OCI-LY3 (cell line): ENCODE data around the gene TRPC4AP.
A peak's percentile ranks its signal among the peaks of the same experiment; 100 is the strongest.

ENCODE experiments used
- H2AFZ ChIP-seq: fragments of 200-600, 300-600 bp; shearing (Covaris generic); 2 replicates; pipeline ENCODE4 v1.6.0; 2014; ENCODE audit warnings: antibody characterized with exemption, low read depth, low read length
- H3K27ac ChIP-seq: fragments of 200-600, 300-600 bp; sonication (generic); 2 replicates; pipeline ENCODE4 v1.5.1; 2014; ENCODE audit warnings: mild to moderate bottlenecking, low read length, moderate library complexity, mixed read lengths
- H3K27me3 ChIP-seq: fragments of 200-600, 300-600 bp; sonication (generic); 2 replicates; pipeline ENCODE4 v1.6.1; 2014; ENCODE audit warnings: low read depth, low read length, mixed read lengths
- H3K36me3 ChIP-seq: fragments of 200-600, 300-600 bp; sonication (generic); replicated peaks from 2 replicates; pipeline ENCODE3; 2014; ENCODE audit warnings: low read depth, low read length, mixed read lengths
- H3K4me1 ChIP-seq: fragments of 300-600, 200-600 bp; sonication (generic); 2 replicates; pipeline ENCODE4 v1.6.1; 2014; ENCODE audit warnings: low read length, mixed read lengths
- H3K4me2 ChIP-seq: fragments of 200-600, 300-600 bp; sonication (generic); 2 replicates; pipeline ENCODE4 v1.6.1; 2014; ENCODE audit warnings: low read length, mixed read lengths
- H3K4me3 ChIP-seq: fragments of 300-600, 200-600 bp; sonication (generic); 2 replicates; pipeline ENCODE4 v1.5.1; 2014; ENCODE audit warnings: antibody characterized with exemption, mild to moderate bottlenecking, low read length, moderate library complexity
- H3K79me2 ChIP-seq: fragments of 300-600, 200-600 bp; shearing (Covaris generic); 2 replicates; pipeline ENCODE4 v1.6.1; 2014; ENCODE audit warnings: mild to moderate bottlenecking, low read length, mixed read lengths
- H3K9ac ChIP-seq: fragments of 300-600, 200-600 bp; shearing (Covaris generic); 2 replicates; pipeline ENCODE4 v1.6.0; 2014; ENCODE audit warnings: mild to moderate bottlenecking, low read length, moderate library complexity
- H3K9me3 ChIP-seq: fragments of 200-600, 300-600 bp; shearing (Covaris generic); 2 replicates; pipeline ENCODE4 v1.6.1; 2014; ENCODE audit warnings: low read length, mixed read lengths; ENCODE audit not compliant: insufficient read depth
- H4K20me1 ChIP-seq: fragments of 200-600, 300-600 bp; sonication (generic); 2 replicates; pipeline ENCODE4 v1.6.1; 2016; ENCODE audit warnings: low read length, mixed read lengths; ENCODE audit not compliant: insufficient read depth
- EZH2phosphoT487 ChIP-seq: fragments of 200-600 bp; shearing (Covaris generic); IDR thresholded peaks from 2 replicates; pipeline ENCODE4 v1.6.1; 2018; ENCODE audit warnings: antibody characterized with exemption, mixed run types, low read depth
- TF ChIP-seq, protein P1 (sequence below): fragments of 200-600, 300-600 bp; sonication (generic); IDR thresholded peaks from 2 replicates; pipeline ENCODE4 v1.5.1; 2014; ENCODE audit warnings: antibody characterized with exemption, low read length, low read depth

Gene TRPC4AP, protein sequence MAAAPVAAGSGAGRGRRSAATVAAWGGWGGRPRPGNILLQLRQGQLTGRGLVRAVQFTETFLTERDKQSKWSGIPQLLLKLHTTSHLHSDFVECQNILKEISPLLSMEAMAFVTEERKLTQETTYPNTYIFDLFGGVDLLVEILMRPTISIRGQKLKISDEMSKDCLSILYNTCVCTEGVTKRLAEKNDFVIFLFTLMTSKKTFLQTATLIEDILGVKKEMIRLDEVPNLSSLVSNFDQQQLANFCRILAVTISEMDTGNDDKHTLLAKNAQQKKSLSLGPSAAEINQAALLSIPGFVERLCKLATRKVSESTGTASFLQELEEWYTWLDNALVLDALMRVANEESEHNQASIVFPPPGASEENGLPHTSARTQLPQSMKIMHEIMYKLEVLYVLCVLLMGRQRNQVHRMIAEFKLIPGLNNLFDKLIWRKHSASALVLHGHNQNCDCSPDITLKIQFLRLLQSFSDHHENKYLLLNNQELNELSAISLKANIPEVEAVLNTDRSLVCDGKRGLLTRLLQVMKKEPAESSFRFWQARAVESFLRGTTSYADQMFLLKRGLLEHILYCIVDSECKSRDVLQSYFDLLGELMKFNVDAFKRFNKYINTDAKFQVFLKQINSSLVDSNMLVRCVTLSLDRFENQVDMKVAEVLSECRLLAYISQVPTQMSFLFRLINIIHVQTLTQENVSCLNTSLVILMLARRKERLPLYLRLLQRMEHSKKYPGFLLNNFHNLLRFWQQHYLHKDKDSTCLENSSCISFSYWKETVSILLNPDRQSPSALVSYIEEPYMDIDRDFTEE

DNA sequence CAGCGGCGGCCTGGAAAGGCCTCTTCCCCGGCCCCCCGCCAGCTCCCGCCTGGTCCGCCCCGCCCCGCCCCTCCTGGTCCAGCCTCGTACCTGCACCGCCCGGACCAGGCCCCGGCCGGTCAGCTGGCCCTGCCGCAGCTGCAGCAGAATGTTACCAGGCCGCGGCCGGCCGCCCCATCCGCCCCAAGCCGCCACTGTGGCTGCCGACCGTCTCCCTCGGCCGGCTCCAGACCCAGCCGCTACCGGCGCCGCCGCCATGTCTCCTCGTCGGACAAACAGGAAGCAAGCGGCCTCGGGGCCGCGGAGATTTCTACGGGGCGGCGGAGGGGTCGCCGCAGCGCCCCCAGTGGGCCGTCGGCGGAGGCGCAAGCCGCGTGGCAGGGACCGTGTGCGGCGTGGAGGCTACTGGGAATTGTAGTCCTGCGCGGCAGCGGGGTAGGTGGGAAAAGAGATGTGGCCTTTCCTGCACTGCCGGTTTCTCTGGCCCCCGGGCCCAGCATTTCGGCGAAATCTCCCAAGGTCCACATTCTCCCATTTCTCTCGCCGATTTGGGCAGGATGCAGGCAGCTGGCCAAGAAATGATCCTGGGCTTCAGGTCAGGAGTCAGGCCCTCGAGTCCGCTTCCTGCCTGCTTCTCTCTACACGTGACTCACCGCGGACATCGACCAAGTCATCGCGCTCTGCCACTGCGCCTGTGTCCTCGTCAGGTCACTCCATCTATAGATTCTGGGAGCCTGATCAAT, at the start of gene TRPC4AP:
TSS of gene TRPC4AP (minus strand) at position 284 of the 743 bp plus-strand sequence. CDS start at position 258, 26 bp downstream.
- peak within 1 kb of the TSS; percentile 79 for H3K9ac ChIP-seq
- H3K27ac ChIP-seq = peak within 1 kb of the TSS; percentile 37
- peaks cover 16% of the 10 kb centered on the region for H3K4me1 ChIP-seq
- peak within 1 kb of the TSS; percentile 99 for H3K4me2 ChIP-seq
- peaks cover 27% of the 10 kb centered on the region for H4K20me1 ChIP-seq
- peaks cover 47% of the 10 kb centered on the region for H3K79me2 ChIP-seq
- H3K27me3 ChIP-seq = no peaks in the 10 kb centered on the region
- peak within 1 kb of the TSS; percentile 82 for H2AFZ ChIP-seq
- peaks cover 2% of the 10 kb centered on the region for H3K36me3 ChIP-seq
- TF ChIP-seq EZH2phosphoT487 = no peak
- TF ChIP-seq, protein P1, sequence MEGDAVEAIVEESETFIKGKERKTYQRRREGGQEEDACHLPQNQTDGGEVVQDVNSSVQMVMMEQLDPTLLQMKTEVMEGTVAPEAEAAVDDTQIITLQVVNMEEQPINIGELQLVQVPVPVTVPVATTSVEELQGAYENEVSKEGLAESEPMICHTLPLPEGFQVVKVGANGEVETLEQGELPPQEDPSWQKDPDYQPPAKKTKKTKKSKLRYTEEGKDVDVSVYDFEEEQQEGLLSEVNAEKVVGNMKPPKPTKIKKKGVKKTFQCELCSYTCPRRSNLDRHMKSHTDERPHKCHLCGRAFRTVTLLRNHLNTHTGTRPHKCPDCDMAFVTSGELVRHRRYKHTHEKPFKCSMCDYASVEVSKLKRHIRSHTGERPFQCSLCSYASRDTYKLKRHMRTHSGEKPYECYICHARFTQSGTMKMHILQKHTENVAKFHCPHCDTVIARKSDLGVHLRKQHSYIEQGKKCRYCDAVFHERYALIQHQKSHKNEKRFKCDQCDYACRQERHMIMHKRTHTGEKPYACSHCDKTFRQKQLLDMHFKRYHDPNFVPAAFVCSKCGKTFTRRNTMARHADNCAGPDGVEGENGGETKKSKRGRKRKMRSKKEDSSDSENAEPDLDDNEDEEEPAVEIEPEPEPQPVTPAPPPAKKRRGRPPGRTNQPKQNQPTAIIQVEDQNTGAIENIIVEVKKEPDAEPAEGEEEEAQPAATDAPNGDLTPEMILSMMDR = peak; percentile 91
- H3K4me3 ChIP-seq = peak within 1 kb of the TSS; percentile 88
- H3K9me3 ChIP-seq = no peaks in the 10 kb centered on the region

DNA sequence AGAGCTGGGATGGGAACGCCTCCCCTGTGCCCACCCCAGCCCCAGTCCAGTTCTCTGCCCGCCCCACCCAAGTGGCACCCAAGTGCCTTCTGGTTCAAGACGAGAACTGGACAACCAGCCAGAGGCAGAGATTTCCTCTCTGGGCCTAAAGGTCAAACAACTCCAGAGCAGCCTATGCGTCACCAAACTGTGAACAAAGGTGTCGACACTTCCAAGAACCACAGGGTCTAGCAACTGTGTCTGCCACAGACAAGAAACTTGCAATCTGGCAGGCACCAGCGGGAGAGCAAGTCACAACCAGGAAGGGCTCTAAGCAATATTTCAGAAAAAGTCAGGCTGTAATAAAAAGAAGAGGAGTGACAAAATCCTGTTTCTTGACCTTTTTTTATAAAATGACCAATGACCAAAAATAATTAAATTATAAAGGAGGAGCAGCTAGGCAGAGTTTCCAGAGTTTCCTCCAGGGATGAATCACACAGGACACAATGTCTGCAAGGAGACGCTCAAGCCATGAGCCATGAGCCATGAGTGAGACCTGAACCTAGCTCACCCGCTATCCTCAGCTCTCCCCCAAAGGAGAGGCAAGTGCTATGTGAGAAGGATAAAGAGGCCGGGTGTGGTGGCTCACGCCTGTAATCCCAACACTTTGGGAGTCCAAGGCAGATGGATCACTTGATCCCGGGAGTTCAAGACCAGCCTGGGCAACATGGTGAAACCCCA, 43.4 kb upstream of the TRPC4AP start:
- peaks cover 39% of the 10 kb centered on the region for H3K36me3 ChIP-seq
- TF ChIP-seq, protein P1 = no peak
- TF ChIP-seq EZH2phosphoT487 = no peak
- H3K4me1 ChIP-seq = no peaks in the 10 kb centered on the region
- no peak overlapping the region for H3K4me3 ChIP-seq
- H3K9ac ChIP-seq = no peak overlapping the region
- no peaks in the 10 kb centered on the region for H3K9me3 ChIP-seq
- H2AFZ ChIP-seq = no peak overlapping the region
- no peak overlapping the region for H3K27ac ChIP-seq
- no peak overlapping the region for H3K4me2 ChIP-seq
- no peaks in the 10 kb centered on the region for H3K79me2 ChIP-seq
- H3K27me3 ChIP-seq = no peaks in the 10 kb centered on the region
- no peaks in the 10 kb centered on the region for H4K20me1 ChIP-seq

DNA sequence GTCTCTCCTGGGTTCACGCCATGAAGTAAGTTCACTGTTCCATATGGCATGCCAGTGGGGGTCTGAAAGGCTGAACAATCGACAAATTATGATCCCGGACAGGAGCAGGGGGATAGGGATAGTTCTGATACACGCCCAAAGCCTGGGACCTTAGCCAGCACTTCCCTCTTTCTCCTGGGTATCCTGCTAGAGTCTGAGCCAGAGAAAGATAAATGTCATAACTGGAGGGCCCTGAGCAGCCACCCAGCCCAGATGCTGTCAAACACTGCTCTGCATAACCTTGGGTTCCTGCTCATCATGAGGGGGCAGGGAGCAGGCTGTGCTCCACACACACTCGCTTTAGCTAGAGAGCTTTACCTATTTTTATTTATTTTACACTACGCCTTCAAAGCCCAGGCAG, 42.3 kb upstream of the TRPC4AP start:
- no peak overlapping the region for H2AFZ ChIP-seq
- H3K79me2 ChIP-seq = no peaks in the 10 kb centered on the region

More for the DNA sequence above, 42.3 kb upstream of the TRPC4AP start:
- Histone ChIP-seq H3K27ac (no peak overlapping the region), H3K4me2 (no peak overlapping the region), H3K4me3 (no peak overlapping the region), H3K9ac (no peak overlapping the region), H4K20me1 (no peaks in the 10 kb centered on the region), H3K27me3 (no peaks in the 10 kb centered on the region), H3K9me3 (no peaks in the 10 kb centered on the region), H3K36me3 (peaks cover 41% of the 10 kb centered on the region), H3K4me1 (no peaks in the 10 kb centered on the region)
- TF ChIP-seq, protein P1 = no peak
- TF ChIP-seq EZH2phosphoT487 = no peak
